ENCODE measurements around the gene ARHGAP8. TPM values are rescaled to one million over a fixed set of nuclear protein-coding genes. Genes with fewer than 3 reads are reported as not detected.
"Not testable (repeated sequence)": the region's sequence is repeated elsewhere in the genome, so short reads cannot be mapped to it uniquely, and the experiment has no call there.

The ARHGAP8 gene
- total and polyA plus RNA-seq, 2 experiments from 2014 or later = 62.8 to 64.9 TPM

- not testable (repeated sequence) for H3K79me2 ChIP-seq (replicated peaks; ENCODE audit: insufficient read depth); H3F3A ChIP-seq (replicated peaks; ENCODE audit: low read depth); H3K4me2 ChIP-seq; H3K9me3 Mint-ChIP-seq; H3K36me3 Mint-ChIP-seq (ENCODE audit: low read depth); H3K27ac Mint-ChIP-seq; H3K27me3 ChIP-seq (ENCODE audit: insufficient read depth); H4K20me1 ChIP-seq (replicated peaks; ENCODE audit: insufficient read depth); H3K4me3 Mint-ChIP-seq; H3K9me2 ChIP-seq (ENCODE audit: insufficient read depth); DNase-seq (ENCODE audit: low spot score); H3K36me3 ChIP-seq (ENCODE audit: insufficient read depth); H3K27ac ChIP-seq (ENCODE audit: low read depth); H3K4me3 ChIP-seq; ATAC-seq; H2AFZ ChIP-seq
- H3K27me3 Mint-ChIP-seq (ENCODE audit: insufficient read depth, low read depth, poor library complexity) = peaks cover 14% of the 10 kb centered on the region
- peaks cover 27% of the 10 kb centered on the region for H3K4me1 ChIP-seq (ENCODE audit: insufficient read depth)
- H3K4me1 Mint-ChIP-seq = peaks cover 17% of the 10 kb centered on the region
These were observed 4.6 kb upstream of the ARHGAP8 start for GRCh38 chr22:44747784-44748127.

DNA sequence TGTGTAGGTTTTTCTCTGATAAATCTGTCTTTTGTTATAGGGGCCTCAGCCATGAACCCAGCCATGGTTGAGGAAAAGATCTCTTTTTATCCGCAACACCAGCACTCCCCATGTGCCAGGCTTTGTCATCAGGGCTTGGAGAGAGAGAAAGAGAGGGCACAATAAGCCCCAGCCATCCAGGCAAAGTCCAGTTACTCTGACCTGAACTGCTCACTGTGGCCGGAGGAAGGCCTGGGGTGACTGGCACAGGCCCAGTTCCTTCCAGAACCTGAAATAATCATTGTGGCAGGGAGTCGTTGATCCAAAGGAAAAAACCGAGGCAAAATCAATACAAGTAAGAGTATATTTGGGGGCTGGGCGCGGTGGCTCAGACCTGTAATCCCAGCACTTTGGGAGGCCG, 3.9 kb upstream of the ARHGAP8 start:
- Mint-ChIP-seq H3K9me3 (no peaks in the 10 kb centered on the region), H3K4me3 (no peak overlapping the region), H3K4me1 (peaks cover 21% of the 10 kb centered on the region), H3K27ac (no peak overlapping the region), H3K36me3 (ENCODE audit: low read depth) (no peaks in the 10 kb centered on the region), H3K27me3 (ENCODE audit: insufficient read depth, low read depth, poor library complexity) (peaks cover 19% of the 10 kb centered on the region)
- ATAC-seq = no peak
- Histone ChIP-seq H3K36me3 (ENCODE audit: insufficient read depth) (no peaks in the 10 kb centered on the region), H3K27me3 (ENCODE audit: insufficient read depth) (no peaks in the 10 kb centered on the region), H3K4me2 (no peak overlapping the region), H3K4me3 (no peak overlapping the region), H3K4me1 (ENCODE audit: insufficient read depth) (peaks cover 31% of the 10 kb centered on the region), H3K79me2 (replicated peaks; ENCODE audit: insufficient read depth) (peaks cover 9% of the 10 kb centered on the region), H3K27ac (ENCODE audit: low read depth) (no peak overlapping the region), H3F3A (replicated peaks; ENCODE audit: low read depth) (0 out of 2 replicates have a peak, but pooled peaks cover 8% of the 10 kb centered on the region), H3K9me2 (ENCODE audit: insufficient read depth) (peaks cover 4% of the 10 kb centered on the region; the same call in 1 of the 2 replicates), H2AFZ (peak overlapping the region; percentile 84; the same call in 1 of the 2 replicates), H4K20me1 (replicated peaks; ENCODE audit: insufficient read depth) (no peaks in the 10 kb centered on the region; the same call in 1 of the 2 replicates)
- DNase-seq (ENCODE audit: low spot score) = no peak
- TF ChIP-seq POLR2AphosphoS5 (IDR thresholded peaks at IDR 0.05; ENCODE audit: low read depth) (no peak), JUNB (IDR thresholded peaks at IDR 0.05; ENCODE audit: unreplicated experiment) (no peak), NANOG (IDR thresholded peaks at IDR 0.05; ENCODE audit: borderline replicate concordance) (no peak), STAT1 (IDR thresholded peaks at IDR 0.05; ENCODE audit: unreplicated experiment) (no peak), EZH2phosphoT487 (IDR thresholded peaks at IDR 0.05; ENCODE audit: unreplicated experiment) (no peak), ZNF331 (CRISPR knock-in tag; IDR thresholded peaks at IDR 0.05; ENCODE audit: low read depth) (no peak), EZH2 (IDR thresholded peaks at IDR 0.05; ENCODE audit: low read depth, unreplicated experiment) (no peak), CTCF (conservative IDR thresholded peaks at IDR 0.05; ENCODE audit: low read depth in 2 of 2) (no peak), CREB1 (CRISPR knock-in tag; IDR thresholded peaks at IDR 0.05; ENCODE audit: low read depth) (no peak)
- TF ChIP-seq, protein P1, sequence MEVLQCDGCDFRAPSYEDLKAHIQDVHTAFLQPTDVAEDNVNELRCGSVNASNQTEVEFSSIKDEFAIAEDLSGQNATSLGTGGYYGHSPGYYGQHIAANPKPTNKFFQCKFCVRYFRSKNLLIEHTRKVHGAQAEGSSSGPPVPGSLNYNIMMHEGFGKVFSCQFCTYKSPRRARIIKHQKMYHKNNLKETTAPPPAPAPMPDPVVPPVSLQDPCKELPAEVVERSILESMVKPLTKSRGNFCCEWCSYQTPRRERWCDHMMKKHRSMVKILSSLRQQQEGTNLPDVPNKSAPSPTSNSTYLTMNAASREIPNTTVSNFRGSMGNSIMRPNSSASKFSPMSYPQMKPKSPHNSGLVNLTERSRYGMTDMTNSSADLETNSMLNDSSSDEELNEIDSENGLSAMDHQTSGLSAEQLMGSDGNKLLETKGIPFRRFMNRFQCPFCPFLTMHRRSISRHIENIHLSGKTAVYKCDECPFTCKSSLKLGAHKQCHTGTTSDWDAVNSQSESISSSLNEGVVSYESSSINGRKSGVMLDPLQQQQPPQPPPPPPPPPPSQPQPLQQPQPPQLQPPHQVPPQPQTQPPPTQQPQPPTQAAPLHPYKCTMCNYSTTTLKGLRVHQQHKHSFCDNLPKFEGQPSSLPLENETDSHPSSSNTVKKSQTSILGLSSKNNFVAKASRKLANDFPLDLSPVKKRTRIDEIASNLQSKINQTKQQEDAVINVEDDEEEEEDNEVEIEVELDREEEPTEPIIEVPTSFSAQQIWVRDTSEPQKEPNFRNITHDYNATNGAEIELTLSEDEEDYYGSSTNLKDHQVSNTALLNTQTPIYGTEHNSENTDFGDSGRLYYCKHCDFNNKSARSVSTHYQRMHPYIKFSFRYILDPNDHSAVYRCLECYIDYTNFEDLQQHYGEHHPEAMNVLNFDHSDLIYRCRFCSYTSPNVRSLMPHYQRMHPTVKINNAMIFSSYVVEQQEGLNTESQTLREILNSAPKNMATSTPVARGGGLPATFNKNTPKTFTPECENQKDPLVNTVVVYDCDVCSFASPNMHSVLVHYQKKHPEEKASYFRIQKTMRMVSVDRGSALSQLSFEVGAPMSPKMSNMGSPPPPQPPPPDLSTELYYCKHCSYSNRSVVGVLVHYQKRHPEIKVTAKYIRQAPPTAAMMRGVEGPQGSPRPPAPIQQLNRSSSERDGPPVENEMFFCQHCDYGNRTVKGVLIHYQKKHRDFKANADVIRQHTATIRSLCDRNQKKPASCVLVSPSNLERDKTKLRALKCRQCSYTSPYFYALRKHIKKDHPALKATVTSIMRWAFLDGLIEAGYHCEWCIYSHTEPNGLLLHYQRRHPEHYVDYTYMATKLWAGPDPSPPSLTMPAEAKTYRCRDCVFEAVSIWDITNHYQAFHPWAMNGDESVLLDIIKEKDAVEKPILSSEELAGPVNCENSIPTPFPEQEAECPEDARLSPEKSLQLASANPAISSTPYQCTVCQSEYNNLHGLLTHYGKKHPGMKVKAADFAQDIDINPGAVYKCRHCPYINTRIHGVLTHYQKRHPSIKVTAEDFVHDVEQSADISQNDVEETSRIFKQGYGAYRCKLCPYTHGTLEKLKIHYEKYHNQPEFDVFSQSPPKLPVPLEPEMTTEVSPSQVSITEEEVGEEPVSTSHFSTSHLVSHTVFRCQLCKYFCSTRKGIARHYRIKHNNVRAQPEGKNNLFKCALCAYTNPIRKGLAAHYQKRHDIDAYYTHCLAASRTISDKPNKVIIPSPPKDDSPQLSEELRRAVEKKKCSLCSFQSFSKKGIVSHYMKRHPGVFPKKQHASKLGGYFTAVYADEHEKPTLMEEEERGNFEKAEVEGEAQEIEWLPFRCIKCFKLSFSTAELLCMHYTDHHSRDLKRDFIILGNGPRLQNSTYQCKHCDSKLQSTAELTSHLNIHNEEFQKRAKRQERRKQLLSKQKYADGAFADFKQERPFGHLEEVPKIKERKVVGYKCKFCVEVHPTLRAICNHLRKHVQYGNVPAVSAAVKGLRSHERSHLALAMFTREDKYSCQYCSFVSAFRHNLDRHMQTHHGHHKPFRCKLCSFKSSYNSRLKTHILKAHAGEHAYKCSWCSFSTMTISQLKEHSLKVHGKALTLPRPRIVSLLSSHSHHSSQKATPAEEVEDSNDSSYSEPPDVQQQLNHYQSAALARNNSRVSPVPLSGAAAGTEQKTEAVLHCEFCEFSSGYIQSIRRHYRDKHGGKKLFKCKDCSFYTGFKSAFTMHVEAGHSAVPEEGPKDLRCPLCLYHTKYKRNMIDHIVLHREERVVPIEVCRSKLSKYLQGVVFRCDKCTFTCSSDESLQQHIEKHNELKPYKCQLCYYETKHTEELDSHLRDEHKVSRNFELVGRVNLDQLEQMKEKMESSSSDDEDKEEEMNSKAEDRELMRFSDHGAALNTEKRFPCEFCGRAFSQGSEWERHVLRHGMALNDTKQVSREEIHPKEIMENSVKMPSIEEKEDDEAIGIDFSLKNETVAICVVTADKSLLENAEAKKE (CRISPR knock-in tag; IDR thresholded peaks at IDR 0.05) = no peak
- TF ChIP-seq, protein P2, sequence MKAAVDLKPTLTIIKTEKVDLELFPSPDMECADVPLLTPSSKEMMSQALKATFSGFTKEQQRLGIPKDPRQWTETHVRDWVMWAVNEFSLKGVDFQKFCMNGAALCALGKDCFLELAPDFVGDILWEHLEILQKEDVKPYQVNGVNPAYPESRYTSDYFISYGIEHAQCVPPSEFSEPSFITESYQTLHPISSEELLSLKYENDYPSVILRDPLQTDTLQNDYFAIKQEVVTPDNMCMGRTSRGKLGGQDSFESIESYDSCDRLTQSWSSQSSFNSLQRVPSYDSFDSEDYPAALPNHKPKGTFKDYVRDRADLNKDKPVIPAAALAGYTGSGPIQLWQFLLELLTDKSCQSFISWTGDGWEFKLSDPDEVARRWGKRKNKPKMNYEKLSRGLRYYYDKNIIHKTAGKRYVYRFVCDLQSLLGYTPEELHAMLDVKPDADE (IDR thresholded peaks at IDR 0.05) = no peak
